Body of pancreas (tissue), 4 donors: ENCODE data around the gene BIK. TPM values are rescaled to one million over a fixed set of nuclear protein-coding genes. Genes with fewer than 3 reads are reported as not detected.

Experiments used
- ATAC-seq: fragments of 150-250 bp; one replicate; pipeline ENCODE4 v1.9.1; 2016
- DNase-seq, 4 donors: peaks; one replicate each; pipeline ENCODE4 v3.0.0-alpha.2; 2019
- H3K27ac ChIP-seq, 4 donors: fragments of 200-600 bp; sonication (generic); 1 replicate in 3 of 4; 2 replicates in 1 of 4; pipeline versions ENCODE4 v1.5.1 to v1.6.1; 2016 to 2019; ENCODE audit warnings: mild to moderate bottlenecking in 1 of 4, mixed read lengths in 1 of 4, moderate library complexity in 1 of 4
- H3K27me3 ChIP-seq, 2 donors: fragments of 200-600 bp; sonication (generic); one replicate each; pipeline ENCODE4 v1.6.0; 2016; ENCODE audit warnings: mild to moderate bottlenecking in 1 of 2
- H3K36me3 ChIP-seq, 2 donors: fragments of 200-600 bp; sonication (generic); replicated peaks in 1 of 2; 2 replicates each; pipeline ENCODE4 v1.5.1; 2016; ENCODE audit warnings: low read depth in 2 of 2; ENCODE audit not compliant: insufficient read depth in 1 of 2
- H3K4me1 ChIP-seq: fragments of 200-600 bp; sonication (generic); one replicate; pipeline ENCODE4 v1.6.0; 2016
- H3K4me3 ChIP-seq, 2 donors: fragments of 200-600 bp; sonication (generic); 1 replicate in 1 of 2; 2 replicates in 1 of 2; pipeline ENCODE4 v1.5.1; 2016 to 2019
- H3K9me3 ChIP-seq, 3 donors: fragments of 200-600 bp; sonication (generic); 1 replicate in 2 of 3; 2 replicates in 1 of 3; pipeline ENCODE4 v1.5.1; 2016
- CTCF ChIP-seq, 7 experiments: fragments of 450-650 bp in 4 of 7; fragments of 200-600 bp in 3 of 7; sonication (generic) in 3 of 7; IDR thresholded peaks; one replicate each; pipeline ENCODE4 v1.5.1; 2016 to 2019; ENCODE audit warnings: antibody characterized with exemption in 7 of 7
- POLR2A ChIP-seq, 3 donors: fragments of 450-650 bp; IDR thresholded peaks; one replicate each; pipeline ENCODE4 v1.6.1; 2016; ENCODE audit warnings: antibody characterized with exemption in 3 of 3, mild to moderate bottlenecking in 2 of 3
- WGBS, 2 donors: methylation state at CpG; one replicate each; pipeline ENCODE4 v1.1.5; 2017; 5-methylcytosine and 5-hydroxymethylcytosine counted together
- intact Hi-C: fragments of 100-400 bp; cut with DNase I; formaldehyde crosslinking; loops from one replicate; pipeline ENCODE4 v1.15.1; 2023
- total RNA-seq, 2 donors: library from RNA; depleted of rRNA; stranded (reverse); fragments of >200 nt; gene quantifications; one replicate each; pipeline ENCODE4 v1.1.0, GENCODE V29; 2016

Gene BIK
- total RNA-seq: 10 to 100 TPM in 1 of 2 donors, 1 to 10 TPM in 1; 1.6 to 11.5 TPM

GRCh38 chr22:43110444-43110926, at the start of gene BIK:
BIK (plus strand) TSS chr22:43110750; CDS start chr22:43124023, 13,273 bp downstream.
- ATAC-seq: peak; percentile 53
- peak within 1 kb of the TSS in 2 of 4 donors; percentile 41 to 50 for H3K27ac ChIP-seq

GRCh38 chr22:43066134-43066533, 44.4 kb upstream of the BIK start:
- no peak for ATAC-seq
- 87 to 93% methylated on average over 6 of the region's 7 CpGs for WGBS, 2 donors
- H3K36me3 ChIP-seq: peaks cover 0 to 1% of the 10 kb centered on the region in 2 donors

More at GRCh38 chr22:43110444-43110926, at the start of gene BIK:
- no peaks in the 10 kb centered on the region for H3K9me3 ChIP-seq
- TF ChIP-seq POLR2A (IDR thresholded peaks at IDR 0.05): peak; percentile 24 to 51 (median 40)
- peak in 3 of 7 experiments; percentile 10 to 28 (median 26) for TF ChIP-seq CTCF (IDR thresholded peaks at IDR 0.05)
- H3K4me3 ChIP-seq: peak within 1 kb of the TSS; percentile 19 to 67
- intact Hi-C loops: no loop called here
- peaks cover 40% of the 10 kb centered on the region for H3K4me1 ChIP-seq
- H3K36me3 ChIP-seq: no peaks in the 10 kb centered on the region
- DNase-seq: peak; percentile 52 to 72 (median 60)
- H3K27me3 ChIP-seq: no peaks in the 10 kb centered on the region
- 0% methylated on average over 9 to 29 of the region's 49 CpGs for WGBS, 2 donors

GRCh38 chr22:43066844-43067385, 43.6 kb upstream of the BIK start:
- no peak for DNase-seq
- H3K27me3 ChIP-seq: no peaks in the 10 kb centered on the region
- H3K36me3 ChIP-seq: peaks cover 0 to 1% of the 10 kb centered on the region in 2 donors
- intact Hi-C loops: no loop called here
- no peaks in the 10 kb centered on the region for H3K4me1 ChIP-seq
- TF ChIP-seq POLR2A (IDR thresholded peaks at IDR 0.05) (no peak), CTCF (IDR thresholded peaks at IDR 0.05) (no peak)
- no peak for ATAC-seq
- H3K4me3 ChIP-seq: no peak overlapping the region
- WGBS, 2 donors: 81 to 83% methylated on average over 10 to 11 of the region's 11 CpGs
- H3K27ac ChIP-seq: no peak overlapping the region
- H3K9me3 ChIP-seq: no peaks in the 10 kb centered on the region

More at GRCh38 chr22:43066134-43066533, 44.4 kb upstream of the BIK start:
- Histone ChIP-seq H3K27ac (no peak overlapping the region), H3K4me3 (no peak overlapping the region), H3K9me3 (no peaks in the 10 kb centered on the region), H3K4me1 (no peaks in the 10 kb centered on the region), H3K27me3 (no peaks in the 10 kb centered on the region)
- no peak for TF ChIP-seq CTCF (IDR thresholded peaks at IDR 0.05)
- TF ChIP-seq POLR2A (IDR thresholded peaks at IDR 0.05): no peak
- no peak for DNase-seq
- intact Hi-C loops: no loop called here

GRCh38 chr22:43077121-43077877, 33.3 kb upstream of the BIK start:
- ATAC-seq (no peak), DNase-seq (no peak)
- H3K9me3 ChIP-seq: no peaks in the 10 kb centered on the region
- no peaks in the 10 kb centered on the region for H3K36me3 ChIP-seq
- H3K27me3 ChIP-seq: no peaks in the 10 kb centered on the region
- no peak overlapping the region for H3K27ac ChIP-seq
- no peak overlapping the region for H3K4me3 ChIP-seq
- intact Hi-C loops: no loop called here
- H3K4me1 ChIP-seq: no peaks in the 10 kb centered on the region
- TF ChIP-seq CTCF (IDR thresholded peaks at IDR 0.05) (no peak), POLR2A (IDR thresholded peaks at IDR 0.05) (no peak)
- WGBS, 2 donors: 79 to 81% methylated on average over 6 to 20 of the region's 20 CpGs
